Left renal cortex interstitium (tissue), 4 donors: ENCODE data around the gene PNKD. TPM values are rescaled to one million over a fixed set of nuclear protein-coding genes. Genes with fewer than 3 reads are reported as not detected.

Experiments used
- DNase-seq, 4 donors: peaks; one replicate each; pipeline ENCODE4 v3.0.0-alpha.2; 2013; ENCODE audit warnings: low read depth in 4 of 4, low spot score in 2 of 4, missing footprints in 1 of 4
- polyA plus RNA-seq, 4 donors: library from polyadenylated mRNA; unstranded; fragments of 120-200 nt; gene quantifications; one replicate each; pipeline ENCODE4 v1.2.1, GENCODE V29; 2013; ENCODE audit not compliant: insufficient read length in 4 of 4

The PNKD gene
- polyA plus RNA-seq, 4 donors, result 102 to 133 (median 119) TPM

GRCh38 chr2:218367415-218368149 is 97.3 kb downstream of the PNKD start:
- DNase-seq, result peak in 3 of 4 donors; percentile 59 to 85 (median 82)

GRCh38 chr2:218368150-218368528 is 97.8 kb downstream of the PNKD start:
- DNase-seq, result no peak

- no peak for DNase-seq
These were observed 98.4 kb downstream of the PNKD start for GRCh38 chr2:218368621-218369153.

GRCh38 chr2:218369330-218369729 is 99.0 kb downstream of the PNKD start:
- no peak for DNase-seq

- DNase-seq, result no peak
These were observed 100.2 kb downstream of the PNKD start for GRCh38 chr2:218370410-218371063.

- no peak for DNase-seq
These were observed 101.6 kb downstream of the PNKD start for GRCh38 chr2:218371983-218372350.

- DNase-seq, result no peak
These were observed 104.5 kb downstream of the PNKD start for GRCh38 chr2:218374795-218375194.

GRCh38 chr2:218375212-218375611 is 104.9 kb downstream of the PNKD start:
- DNase-seq, result peak in 1 of 4 donors; percentile 56

GRCh38 chr2:218378053-218378452 is 107.7 kb downstream of the PNKD start:
- DNase-seq, result no peak

GRCh38 chr2:218381916-218382366 is 111.6 kb downstream of the PNKD start, which contains the start of gene SLC11A1:
SLC11A1 (plus strand) TSS chr2:218382273; CDS start chr2:218382369, 96 bp downstream.
- DNase-seq, result no peak

GRCh38 chr2:218382785-218383184 is 112.5 kb downstream of the PNKD start:
- DNase-seq, result no peak

- no peak for DNase-seq
These were observed 113.7 kb downstream of the PNKD start for GRCh38 chr2:218383892-218384519.

- DNase-seq, result no peak
These were observed 114.7 kb downstream of the PNKD start for GRCh38 chr2:218384975-218385374.

GRCh38 chr2:218386505-218387368 is 116.4 kb downstream of the PNKD start:
- DNase-seq, result no peak

- peak in 1 of 4 donors; percentile 73 for DNase-seq
These were observed 117.3 kb downstream of the PNKD start for GRCh38 chr2:218387369-218388194.

GRCh38 chr2:218389333-218390150 is 119.2 kb downstream of the PNKD start:
- no peak for DNase-seq

- no peak for DNase-seq
These were observed 120.9 kb downstream of the PNKD start for GRCh38 chr2:218391202-218391601.

- DNase-seq, result no peak
These were observed 122.1 kb downstream of the PNKD start for GRCh38 chr2:218392459-218392858.
